HG03045 (cell line): ENCODE data around the gene CD82.
A peak's percentile ranks its signal among the peaks of the same experiment; 100 is the strongest.

Source experiments
- ATAC-seq: cut with Tn5 transposase; IDR thresholded peaks from one replicate; pipeline ENCODE4 v1.9.1; 2021; ENCODE audit warnings: mild to moderate bottlenecking, moderate library complexity; ENCODE audit not compliant: unreplicated experiment

CD82 gene

GRCh38 chr11:44597358-44598012 lies 32.0 kb downstream of the CD82 start:
- peak; percentile 3 for ATAC-seq

- ATAC-seq: no peak
Measured at GRCh38 chr11:44598831-44599230, 33.4 kb downstream of the CD82 start.

GRCh38 chr11:44600261-44600660 lies 34.8 kb downstream of the CD82 start:
- ATAC-seq: no peak

DNA sequence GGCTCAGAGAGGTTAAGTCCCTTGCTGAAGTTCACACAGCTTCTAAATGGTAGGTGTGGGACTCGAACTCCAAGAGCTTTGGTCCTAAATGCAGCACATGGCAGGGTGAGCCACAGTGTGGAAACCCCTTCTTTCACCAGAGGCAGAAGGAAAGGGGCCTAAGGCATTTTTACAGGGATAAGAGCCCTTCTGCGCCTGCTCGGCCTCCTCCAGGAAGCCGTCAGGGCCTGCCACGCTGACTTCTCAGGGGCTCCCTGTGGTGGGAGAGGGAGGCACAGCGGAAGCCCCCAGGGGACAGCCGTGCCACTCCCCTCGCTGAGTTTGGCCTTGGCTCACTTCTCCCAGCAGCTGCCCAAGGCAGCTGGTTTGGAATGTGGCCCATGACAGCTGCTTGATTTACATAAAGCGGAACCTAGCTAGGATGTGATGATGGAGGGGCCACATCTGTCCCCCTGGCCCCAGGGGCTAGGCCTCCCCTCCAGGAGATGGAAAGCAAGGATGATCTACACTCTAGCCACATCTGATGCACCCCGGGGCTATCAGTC lies 35.4 kb downstream of the CD82 start:
- peak; percentile 25 for ATAC-seq

DNA sequence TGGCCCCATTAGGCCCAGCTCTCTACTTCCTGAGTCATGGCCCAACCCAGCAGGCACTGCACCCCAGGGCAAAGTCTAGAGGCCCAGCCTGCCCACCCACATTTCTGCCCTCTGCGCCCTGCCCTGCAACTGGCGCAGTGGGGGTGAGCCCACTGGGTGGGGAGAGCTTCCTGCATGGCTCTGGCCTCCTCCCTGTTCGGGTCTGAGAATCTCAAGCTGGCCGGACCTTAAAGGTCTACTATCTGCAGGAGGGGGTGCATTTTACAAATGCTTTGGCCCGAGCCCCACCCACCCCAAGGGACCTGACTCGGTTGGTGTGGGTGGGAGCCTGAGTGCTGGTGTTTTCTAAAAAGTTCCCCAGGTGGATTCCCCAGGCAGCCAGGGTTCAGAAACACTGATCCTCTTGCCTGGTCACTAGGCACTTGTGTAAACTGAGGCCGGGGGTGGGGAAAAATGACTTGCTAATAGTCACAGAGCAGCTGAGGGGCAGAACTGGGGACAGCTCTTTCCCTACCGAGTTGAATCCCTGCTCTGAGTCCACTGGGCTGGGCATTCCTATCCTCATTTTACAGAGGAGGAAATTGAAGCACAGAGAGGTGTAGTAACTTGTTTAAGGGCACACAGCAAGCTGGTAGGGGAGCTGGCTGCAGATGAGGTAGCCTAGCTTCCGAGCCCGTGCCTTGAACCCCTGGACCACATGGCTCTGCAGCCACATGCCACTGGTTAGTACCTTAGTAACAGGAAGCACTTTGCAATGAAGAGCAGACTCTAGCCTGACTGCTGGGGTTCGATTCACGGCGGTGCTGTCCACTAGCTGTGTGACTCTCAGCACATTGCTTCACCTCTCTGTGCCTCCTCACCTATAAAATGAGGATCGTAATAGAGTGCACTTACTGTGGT lies 36.3 kb downstream of the CD82 start:
- ATAC-seq: peak; percentile 32

GRCh38 chr11:44602891-44603310 lies 37.4 kb downstream of the CD82 start:
- ATAC-seq: no peak

DNA sequence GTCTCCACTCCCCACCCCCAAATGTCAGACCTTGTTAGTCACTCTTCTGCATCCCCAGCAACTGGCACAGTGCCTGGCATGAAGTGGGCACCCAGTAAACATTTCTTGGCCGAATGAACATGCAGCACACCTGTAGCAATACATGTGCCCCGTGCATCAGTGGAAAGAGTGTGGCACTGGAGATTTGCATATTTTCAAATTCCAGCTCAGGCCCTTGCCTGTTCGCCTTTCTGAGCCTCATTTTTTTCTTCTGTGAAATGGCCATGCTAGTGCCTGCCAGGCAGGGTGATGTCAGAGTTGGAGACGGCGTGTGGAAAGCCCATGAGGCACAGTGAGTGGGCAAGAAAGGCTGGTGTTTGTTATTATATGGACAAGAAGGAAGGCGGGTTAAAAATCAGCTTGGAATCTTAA lies 38.7 kb downstream of the CD82 start:
- ATAC-seq: no peak

- no peak for ATAC-seq
Measured at GRCh38 chr11:44605068-44605708, 39.7 kb downstream of the CD82 start.

DNA sequence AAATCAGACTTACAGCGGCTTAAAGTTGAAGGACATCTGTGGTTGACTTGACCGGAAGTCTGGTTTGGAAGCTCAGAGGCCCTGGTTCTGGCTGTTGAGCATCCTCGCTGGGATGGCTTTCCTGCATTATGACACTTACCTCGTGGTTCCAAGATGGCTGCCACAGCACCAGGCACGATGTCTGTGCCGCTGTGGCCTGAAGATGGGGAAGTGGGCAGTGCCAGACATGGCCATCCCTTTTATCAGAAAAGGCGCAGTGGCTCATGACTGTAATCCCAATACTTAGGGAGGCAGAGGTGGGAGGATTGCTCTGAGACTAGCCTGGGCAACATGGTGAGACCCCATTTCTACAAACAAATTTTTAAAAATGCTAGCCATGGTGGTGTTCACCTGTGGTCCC lies 40.5 kb downstream of the CD82 start:
- ATAC-seq: no peak

GRCh38 chr11:44606472-44606871 lies 41.0 kb downstream of the CD82 start:
- no peak for ATAC-seq

DNA sequence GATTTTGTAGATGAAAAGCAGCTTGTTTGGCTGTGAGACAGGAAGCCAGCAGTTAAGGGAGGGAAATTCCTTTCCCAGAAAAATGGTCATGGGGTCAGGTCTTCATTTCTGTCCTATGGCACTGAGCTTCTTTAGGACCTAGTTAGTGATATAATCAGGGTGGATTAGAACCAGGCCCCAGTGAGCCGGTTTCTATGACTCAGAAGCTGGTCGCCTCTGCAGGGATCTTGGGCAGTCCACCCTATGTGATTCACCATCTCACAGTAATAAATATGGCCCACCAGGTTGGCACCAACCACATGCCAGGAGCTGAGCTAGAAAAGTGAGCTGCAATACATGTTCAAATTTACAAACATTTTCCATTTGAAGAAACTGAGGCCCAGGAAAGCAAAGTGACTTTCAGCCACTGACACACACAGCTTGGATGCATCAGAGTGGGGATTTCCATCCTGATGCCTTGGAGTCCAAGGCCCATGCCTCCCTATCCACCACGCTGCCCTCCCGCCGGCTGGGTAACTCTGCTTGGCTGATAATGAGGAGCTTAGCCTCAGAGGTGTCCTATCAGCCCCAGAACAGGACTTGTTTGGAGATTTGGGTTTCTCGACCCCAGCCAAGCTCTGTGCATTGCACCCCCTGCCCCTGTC lies 42.0 kb downstream of the CD82 start:
- no peak for ATAC-seq

GRCh38 chr11:44607987-44608386 lies 42.5 kb downstream of the CD82 start:
- ATAC-seq: no peak

DNA sequence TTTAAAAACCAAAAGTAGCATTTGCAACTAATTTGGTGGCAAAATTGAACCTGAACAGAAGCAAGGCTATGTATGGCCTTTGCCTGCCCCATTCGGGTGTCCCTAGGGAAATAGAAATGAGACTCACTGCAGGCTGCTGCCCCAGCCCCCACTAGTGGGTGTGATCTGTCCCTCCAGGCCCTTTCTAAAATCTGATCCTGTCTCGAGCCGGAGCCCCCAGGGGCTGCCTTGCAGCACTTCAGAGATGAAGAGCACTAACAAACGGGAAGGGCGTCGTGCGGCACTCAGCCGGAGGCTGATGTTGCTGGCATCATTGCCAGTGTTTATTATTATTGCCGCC lies 43.2 kb downstream of the CD82 start:
- ATAC-seq: no peak

DNA sequence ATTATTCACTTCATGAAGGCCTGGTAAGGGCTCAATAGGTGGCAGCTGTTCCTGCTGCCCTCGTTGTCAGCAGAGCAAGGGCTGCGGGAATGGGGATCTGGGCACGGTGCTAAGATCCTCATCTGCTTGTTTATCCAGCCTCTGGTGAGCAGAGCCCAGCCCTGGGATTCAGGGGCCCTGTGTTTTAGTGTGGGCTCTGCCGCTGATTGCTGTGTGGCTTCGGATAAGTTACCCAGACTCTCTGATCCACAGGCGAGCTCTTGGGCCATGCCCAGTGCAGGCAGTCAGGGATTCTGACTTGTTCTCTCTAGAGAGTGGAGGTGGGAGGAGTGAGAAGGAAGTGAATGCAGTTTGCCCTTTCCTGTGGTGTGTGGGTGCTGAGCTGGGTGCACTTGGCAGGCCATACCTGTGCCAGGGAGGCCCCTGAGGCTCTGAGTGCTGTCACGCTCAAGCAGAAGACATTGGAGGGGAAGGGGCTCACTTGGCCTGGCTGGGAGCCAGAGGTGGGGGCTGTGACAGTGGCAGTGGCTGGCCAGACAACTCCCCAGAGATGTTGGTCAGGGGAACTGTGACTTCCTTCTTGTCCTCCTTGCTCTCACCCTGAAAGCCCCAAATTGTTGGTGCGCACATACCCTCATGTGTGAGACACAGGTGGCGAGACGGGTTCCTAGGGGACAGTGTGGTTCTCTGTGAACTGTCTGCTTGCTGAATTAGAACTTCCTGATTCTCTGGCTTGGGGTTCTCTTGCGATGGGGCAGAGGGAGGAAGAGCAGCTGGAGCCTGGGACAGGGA lies 43.7 kb downstream of the CD82 start:
- peak; percentile 45 for ATAC-seq

- ATAC-seq: no peak
Measured at GRCh38 chr11:44609783-44610155, 44.3 kb downstream of the CD82 start.

- no peak for ATAC-seq
Measured at GRCh38 chr11:44610186-44610955, 44.9 kb downstream of the CD82 start.

DNA sequence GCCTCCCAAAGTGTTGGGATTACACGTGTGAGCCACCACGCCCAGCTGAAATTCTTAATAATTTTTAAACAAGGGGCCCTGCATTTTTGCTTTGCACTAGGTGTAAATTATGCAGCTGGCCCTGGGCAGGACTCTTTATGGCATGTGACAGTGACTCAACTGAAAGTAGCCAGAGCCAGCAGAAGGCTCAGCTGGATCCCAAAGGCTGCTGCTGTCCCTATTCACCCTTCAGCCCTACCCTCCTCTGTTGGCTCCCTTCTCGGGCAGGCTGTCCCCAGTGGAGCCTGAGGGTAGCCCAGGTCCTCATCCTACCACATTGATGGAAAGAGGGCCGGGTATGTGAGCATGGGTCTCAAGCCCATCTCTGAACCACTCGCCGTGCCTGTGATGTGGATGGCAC lies 45.6 kb downstream of the CD82 start:
- no peak for ATAC-seq

DNA sequence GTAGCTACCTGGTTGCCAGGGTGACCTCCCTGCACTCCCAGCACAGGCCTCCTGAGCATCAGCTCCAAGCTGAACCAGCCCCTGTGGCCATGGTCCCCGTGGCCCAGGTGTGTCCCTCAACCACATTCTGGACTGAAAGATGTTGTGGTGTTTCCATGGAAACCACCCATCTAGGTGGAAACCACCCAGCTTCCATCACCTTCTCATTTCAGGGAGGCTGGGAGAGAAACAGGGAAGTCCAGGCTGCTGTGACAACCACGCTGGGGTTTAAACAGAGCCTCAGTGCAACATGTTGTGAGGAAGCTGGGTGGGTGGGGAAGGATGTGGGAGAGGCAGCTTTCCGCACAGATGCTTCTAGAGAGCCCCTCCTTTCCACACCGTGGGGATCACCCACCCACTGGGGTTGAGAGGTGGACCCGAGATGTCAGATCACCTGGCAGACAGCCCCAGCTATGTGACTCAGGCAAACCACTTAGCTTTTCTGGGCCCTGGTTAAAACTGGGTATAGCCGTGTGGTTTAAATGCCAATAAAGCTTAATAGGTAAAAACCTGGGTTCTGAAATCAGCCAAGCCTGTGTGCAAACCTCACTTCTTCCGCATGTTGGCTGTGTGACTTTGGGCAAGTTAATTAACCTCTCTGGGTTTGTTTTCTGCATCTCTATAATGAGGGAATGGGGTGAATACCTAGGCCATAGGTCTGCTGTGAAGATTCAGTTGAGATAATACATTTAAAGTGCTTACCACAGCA lies 46.4 kb downstream of the CD82 start:
- ATAC-seq: peak; percentile 37

DNA sequence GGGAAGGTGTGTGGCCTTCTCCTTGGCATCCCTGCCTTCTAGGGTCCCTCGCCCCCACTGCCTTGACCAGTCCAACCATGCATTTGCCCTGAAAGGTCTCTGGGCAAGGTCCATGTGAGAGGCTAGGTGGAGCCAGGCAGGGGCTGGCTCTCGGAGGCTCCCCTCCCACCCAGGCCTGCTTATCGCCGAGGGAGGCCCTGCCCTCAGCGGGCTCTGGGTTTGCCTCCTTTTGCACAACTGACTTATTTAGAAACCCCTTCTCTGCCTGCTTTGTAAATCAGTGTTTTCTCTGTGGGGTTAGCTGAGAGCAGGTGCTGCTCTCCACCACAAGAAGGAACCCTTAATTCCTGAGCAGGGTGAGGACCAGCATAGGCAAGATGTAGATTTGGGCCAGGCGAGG lies 47.7 kb downstream of the CD82 start:
- no peak for ATAC-seq
